Measurements from ENCODE around the gene ZFP91. TPM values are rescaled to one million over a fixed set of nuclear protein-coding genes. Genes with fewer than 3 reads are reported as not detected.

Gene ZFP91
- total RNA-seq, 1 experiment from 2014 or later, result 74.3 TPM

DNA sequence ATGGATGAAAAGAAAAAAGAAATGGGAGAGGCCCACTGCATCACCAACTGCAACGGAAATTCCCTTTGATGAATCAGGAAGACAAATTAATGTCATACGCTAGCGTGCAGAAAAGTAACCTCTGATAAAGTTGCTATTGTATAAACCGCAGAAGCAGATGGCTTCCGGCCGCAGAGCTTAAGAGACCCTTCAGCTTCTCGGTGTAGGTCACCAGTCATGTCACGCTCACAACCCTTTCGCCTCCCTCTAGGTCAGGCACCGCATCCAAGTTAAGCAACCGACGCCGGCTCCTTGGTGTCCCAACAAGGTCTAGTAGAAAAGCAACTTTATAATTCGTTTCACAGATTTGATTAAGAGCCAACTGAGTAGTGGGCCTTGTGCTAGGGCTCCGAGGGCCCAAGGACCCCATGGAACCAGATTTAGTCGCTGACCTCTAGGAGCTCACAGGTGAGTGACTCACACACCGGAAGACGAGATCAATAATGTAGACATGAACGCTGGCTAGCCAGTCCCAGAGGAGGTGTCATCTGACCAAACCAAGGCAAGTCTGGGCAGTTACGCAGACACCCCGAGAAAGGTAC, 1.2 kb upstream of the ZFP91 start:
- Histone ChIP-seq H3K27ac (ENCODE audit: low read depth, low read length, poor library complexity, severe bottlenecking) (peak overlapping the region; percentile 100), H3K36me3 (ENCODE audit: insufficient read depth, low read length, poor library complexity, severe bottlenecking) (peaks cover 4% of the 10 kb centered on the region), H3K27me3 (replicated peaks; ENCODE audit: insufficient read depth, low read depth, low read length, poor library complexity) (no peaks in the 10 kb centered on the region), H3K4me1 (ENCODE audit: insufficient read depth, low read length, poor library complexity, severe bottlenecking) (peaks cover 25% of the 10 kb centered on the region), H3K4me3 (ENCODE audit: low read depth, low read length, poor library complexity, severe bottlenecking) (peak overlapping the region; percentile 67), H3K9me3 (ENCODE audit: low read depth, low read length, poor library complexity, severe bottlenecking) (no peaks in the 10 kb centered on the region)
- BruUV-seq (replicated peaks), result TSS peak; percentile 67
- DNase-seq (ENCODE audit: low spot score), result peak; percentile 46
- TF ChIP-seq, protein P1, sequence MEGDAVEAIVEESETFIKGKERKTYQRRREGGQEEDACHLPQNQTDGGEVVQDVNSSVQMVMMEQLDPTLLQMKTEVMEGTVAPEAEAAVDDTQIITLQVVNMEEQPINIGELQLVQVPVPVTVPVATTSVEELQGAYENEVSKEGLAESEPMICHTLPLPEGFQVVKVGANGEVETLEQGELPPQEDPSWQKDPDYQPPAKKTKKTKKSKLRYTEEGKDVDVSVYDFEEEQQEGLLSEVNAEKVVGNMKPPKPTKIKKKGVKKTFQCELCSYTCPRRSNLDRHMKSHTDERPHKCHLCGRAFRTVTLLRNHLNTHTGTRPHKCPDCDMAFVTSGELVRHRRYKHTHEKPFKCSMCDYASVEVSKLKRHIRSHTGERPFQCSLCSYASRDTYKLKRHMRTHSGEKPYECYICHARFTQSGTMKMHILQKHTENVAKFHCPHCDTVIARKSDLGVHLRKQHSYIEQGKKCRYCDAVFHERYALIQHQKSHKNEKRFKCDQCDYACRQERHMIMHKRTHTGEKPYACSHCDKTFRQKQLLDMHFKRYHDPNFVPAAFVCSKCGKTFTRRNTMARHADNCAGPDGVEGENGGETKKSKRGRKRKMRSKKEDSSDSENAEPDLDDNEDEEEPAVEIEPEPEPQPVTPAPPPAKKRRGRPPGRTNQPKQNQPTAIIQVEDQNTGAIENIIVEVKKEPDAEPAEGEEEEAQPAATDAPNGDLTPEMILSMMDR (conservative IDR thresholded peaks at IDR 0.05; ENCODE audit: low read depth, low read length), result no peak
- TF ChIP-seq EZH2 (IDR thresholded peaks at IDR 0.05; ENCODE audit: borderline replicate concordance, low read depth, low read length, poor library complexity, severe bottlenecking), result no peak
- ChIA-PET CTCF (no interaction called here), POLR2A (ENCODE audit: low non-redundant PET) (no interaction called here)
- intact Hi-C loops (cut with micrococcal nuclease; ENCODE audit: unreplicated experiment), result loop anchor here (1.0 to 10.0 kb wide), 6 partner anchors 98 to 1253 kb away; partner anchors contain the start of genes TNKS1BP1 and YPEL4

DNA sequence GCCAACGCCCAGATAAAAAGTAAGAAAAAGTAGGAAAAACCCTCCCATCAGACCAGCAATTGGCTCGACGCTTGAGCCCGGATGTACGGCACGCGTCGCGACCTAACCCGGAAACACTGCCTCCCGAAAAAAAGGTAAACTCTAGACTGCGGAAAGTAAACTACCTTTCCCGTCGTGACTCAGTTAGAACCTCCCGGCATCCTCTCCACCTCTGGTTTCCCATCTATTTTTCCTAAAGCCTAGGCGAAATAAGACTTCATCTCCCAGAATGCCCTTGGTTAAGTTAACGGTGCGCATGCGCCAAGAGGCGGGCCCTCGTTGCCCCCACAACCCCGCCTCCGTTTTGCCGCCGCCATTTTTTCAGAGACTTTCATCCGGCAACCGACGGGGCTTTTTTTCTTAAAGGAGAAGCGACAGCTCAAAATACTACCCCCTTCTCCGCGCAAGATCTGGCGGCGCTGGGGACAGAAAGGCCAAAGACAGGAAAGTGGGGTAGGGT, 678 bp upstream of the ZFP91 start:
- intact Hi-C loops (cut with micrococcal nuclease; ENCODE audit: unreplicated experiment), result loop anchor here (5.0 to 10.0 kb wide), 5 partner anchors 209 to 1253 kb away; partner anchors contain the start of genes TNKS1BP1 and YPEL4
- peak overlapping the region; percentile 67 for H3K4me3 ChIP-seq (ENCODE audit: low read depth, low read length, poor library complexity, severe bottlenecking)
- H3K27me3 ChIP-seq (replicated peaks; ENCODE audit: insufficient read depth, low read depth, low read length, poor library complexity), result no peaks in the 10 kb centered on the region
- BruUV-seq (replicated peaks), result no TSS peak
- ChIA-PET CTCF (no interaction called here), POLR2A (ENCODE audit: low non-redundant PET) (no interaction called here)
- DNase-seq (ENCODE audit: low spot score), result peak; percentile 99
- H3K36me3 ChIP-seq (ENCODE audit: insufficient read depth, low read length, poor library complexity, severe bottlenecking), result peaks cover 4% of the 10 kb centered on the region
- H3K9me3 ChIP-seq (ENCODE audit: low read depth, low read length, poor library complexity, severe bottlenecking), result no peaks in the 10 kb centered on the region
- H3K27ac ChIP-seq (ENCODE audit: low read depth, low read length, poor library complexity, severe bottlenecking), result peak overlapping the region; percentile 100
- peaks cover 28% of the 10 kb centered on the region for H3K4me1 ChIP-seq (ENCODE audit: insufficient read depth, low read length, poor library complexity, severe bottlenecking)
- TF ChIP-seq, protein P1 (conservative IDR thresholded peaks at IDR 0.05; ENCODE audit: low read depth, low read length), result no peak
- TF ChIP-seq EZH2 (IDR thresholded peaks at IDR 0.05; ENCODE audit: borderline replicate concordance, low read depth, low read length, poor library complexity, severe bottlenecking), result no peak

DNA sequence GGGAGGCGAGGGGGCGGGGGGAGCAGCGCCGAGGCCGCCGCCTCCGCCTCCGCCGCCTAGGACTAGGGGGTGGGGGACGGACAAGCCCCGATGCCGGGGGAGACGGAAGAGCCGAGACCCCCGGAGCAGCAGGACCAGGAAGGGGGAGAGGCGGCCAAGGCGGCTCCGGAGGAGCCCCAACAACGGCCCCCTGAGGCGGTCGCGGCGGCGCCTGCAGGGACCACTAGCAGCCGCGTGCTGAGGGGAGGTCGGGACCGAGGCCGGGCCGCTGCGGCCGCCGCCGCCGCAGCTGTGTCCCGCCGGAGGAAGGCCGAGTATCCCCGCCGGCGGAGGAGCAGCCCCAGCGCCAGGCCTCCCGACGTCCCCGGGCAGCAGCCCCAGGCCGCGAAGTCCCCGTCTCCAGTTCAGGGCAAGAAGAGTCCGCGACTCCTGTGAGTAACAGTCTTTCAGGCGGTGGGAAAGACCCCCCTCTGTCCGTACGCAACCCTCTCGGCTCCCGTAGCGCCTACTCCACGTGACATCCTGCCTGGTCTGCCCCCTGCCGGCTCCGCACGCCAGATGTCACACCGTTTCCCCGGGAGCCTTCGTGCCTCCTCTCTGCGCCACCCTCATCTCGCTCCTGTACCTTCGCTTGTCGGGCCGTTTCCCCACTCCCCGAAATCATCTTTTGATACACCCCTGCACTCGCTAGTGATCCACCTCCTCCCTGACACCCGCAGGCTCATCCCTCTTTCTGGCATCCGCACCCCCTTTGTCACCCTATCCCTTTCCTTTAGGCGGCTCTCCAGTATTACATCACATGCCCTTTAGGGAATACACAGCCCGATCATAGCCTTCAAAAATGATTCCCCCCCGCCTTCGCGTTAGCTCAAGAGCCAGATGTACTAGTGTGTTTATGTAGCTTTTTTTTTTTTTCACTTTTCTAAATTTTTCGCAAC, 598 bp downstream of the ZFP91 start:
- Histone ChIP-seq H3K4me3 (ENCODE audit: low read depth, low read length, poor library complexity, severe bottlenecking) (peak overlapping the region; percentile 67), H3K9me3 (ENCODE audit: low read depth, low read length, poor library complexity, severe bottlenecking) (no peaks in the 10 kb centered on the region), H3K4me1 (ENCODE audit: insufficient read depth, low read length, poor library complexity, severe bottlenecking) (peaks cover 22% of the 10 kb centered on the region), H3K36me3 (ENCODE audit: insufficient read depth, low read length, poor library complexity, severe bottlenecking) (peaks cover 5% of the 10 kb centered on the region), H3K27me3 (replicated peaks; ENCODE audit: insufficient read depth, low read depth, low read length, poor library complexity) (no peaks in the 10 kb centered on the region), H3K27ac (ENCODE audit: low read depth, low read length, poor library complexity, severe bottlenecking) (peak overlapping the region; percentile 100)
- no peak for TF ChIP-seq EZH2 (IDR thresholded peaks at IDR 0.05; ENCODE audit: borderline replicate concordance, low read depth, low read length, poor library complexity, severe bottlenecking)
- TF ChIP-seq, protein P1 (conservative IDR thresholded peaks at IDR 0.05; ENCODE audit: low read depth, low read length), result peak; percentile 78
- ChIA-PET CTCF (no interaction called here), POLR2A (ENCODE audit: low non-redundant PET) (no interaction called here)
- no TSS peak for BruUV-seq (replicated peaks)
- peak; percentile 97 for DNase-seq (ENCODE audit: low spot score)
- intact Hi-C loops (cut with micrococcal nuclease; ENCODE audit: unreplicated experiment), result loop anchor here (5.0 to 10.0 kb wide), 6 partner anchors 38 to 1255 kb away; partner anchors contain the start of genes TNKS1BP1 and YPEL4
